Activated CD8-positive, alpha-beta memory T cell treated with anti-CD3 and anti-CD28 coated beads, Interleukin-2, amount 50 U/mL, for 48 hours (primary cell): ENCODE results near the gene MUC4.
"Not testable (repeated sequence)": the region's sequence is repeated elsewhere in the genome, so short reads cannot be mapped to it uniquely, and the experiment has no call there.

ENCODE experiments used
- DNase-seq: peaks from one replicate; pipeline ENCODE4 v3.0.0-alpha.2; 2020

The MUC4 gene

GRCh38 chr3:195810455-195810845 lies 1.3 kb downstream of the MUC4 start:
- DNase-seq: no peak

- no peak for DNase-seq
Measured at GRCh38 chr3:195809796-195810454, 1.8 kb downstream of the MUC4 start.

- no peak for DNase-seq
Measured at GRCh38 chr3:195809291-195809785, 2.4 kb downstream of the MUC4 start.

GRCh38 chr3:195808741-195809290 lies 2.9 kb downstream of the MUC4 start:
- no peak for DNase-seq

- no peak for DNase-seq
Measured at GRCh38 chr3:195807681-195808121, 4.0 kb downstream of the MUC4 start.

GRCh38 chr3:195806916-195807231 lies 4.9 kb downstream of the MUC4 start:
- no peak for DNase-seq

- DNase-seq: no peak
Measured at GRCh38 chr3:195806211-195806915, 5.4 kb downstream of the MUC4 start.

- DNase-seq: not testable (repeated sequence)
Measured at GRCh38 chr3:195805588-195805987, 6.1 kb downstream of the MUC4 start.

- no peak for DNase-seq
Measured at GRCh38 chr3:195805181-195805580, 6.5 kb downstream of the MUC4 start.

GRCh38 chr3:195803289-195803908 lies 8.3 kb downstream of the MUC4 start:
- DNase-seq: no peak

- no peak for DNase-seq
Measured at GRCh38 chr3:195802795-195803194, 8.9 kb downstream of the MUC4 start.

- DNase-seq: no peak
Measured at GRCh38 chr3:195802261-195802701, 9.4 kb downstream of the MUC4 start.

- no peak for DNase-seq
Measured at GRCh38 chr3:195801251-195802183, 10.2 kb downstream of the MUC4 start.

- DNase-seq: no peak
Measured at GRCh38 chr3:195800240-195800639, 11.5 kb downstream of the MUC4 start.

- no peak for DNase-seq
Measured at GRCh38 chr3:195796795-195797194, 14.9 kb downstream of the MUC4 start.

GRCh38 chr3:195794708-195795107 lies 17.0 kb downstream of the MUC4 start:
- DNase-seq: no peak

- not testable (repeated sequence) for DNase-seq
Measured at GRCh38 chr3:195792621-195793020, 19.1 kb downstream of the MUC4 start.

GRCh38 chr3:195790901-195791300 lies 20.8 kb downstream of the MUC4 start:
- no peak for DNase-seq

- DNase-seq: no peak
Measured at GRCh38 chr3:195788711-195789581, 22.8 kb downstream of the MUC4 start.

- DNase-seq: not testable (repeated sequence)
Measured at GRCh38 chr3:195785781-195786405, 25.8 kb downstream of the MUC4 start.

- not testable (repeated sequence) for DNase-seq
Measured at GRCh38 chr3:195784031-195784430, 27.7 kb downstream of the MUC4 start.
